K562 (cell line): ENCODE measurements around the gene PDZK1. TPM values are rescaled to one million over a fixed set of nuclear protein-coding genes. Genes with fewer than 3 reads are reported as not detected.
A peak's percentile ranks its signal among the peaks of the same experiment; 100 is the strongest.

Experiments used
- HMG20B ChIP-seq: fragments of 250-450 bp; sonication (Bioruptor Pico); IDR thresholded peaks from 2 replicates; pipeline ENCODE4 v1.5.0; 2021; ENCODE audit warnings: mild to moderate bottlenecking
- JUN ChIP-seq, 2 experiments: sonication (generic) in 1 of 2; formaldehyde crosslinking in 1 of 2; IDR thresholded peaks; 2 replicates each; pipeline versions ENCODE4 v1.6.1 to v1.8.0; 2012 to 2022; ENCODE audit warnings: borderline replicate concordance in 2 of 2, mild to moderate bottlenecking in 2 of 2, improper control_type of control experiment in 1 of 2, low read depth in 1 of 2, low read length in 1 of 2, missing genetic modification reagents in 1 of 2
- LCOR ChIP-seq: sonication (generic); formaldehyde crosslinking; IDR thresholded peaks from 2 replicates; pipeline ENCODE4 v1.8.0; 2022; ENCODE audit warnings: mild to moderate bottlenecking, missing genetic modification reagents
- NR2C1 ChIP-seq, 2 experiments: fragments of 450-650 bp; IDR thresholded peaks; 2 replicates each; pipeline ENCODE4 v1.6.1; 2017; ENCODE audit warnings: mild to moderate bottlenecking in 2 of 2, antibody characterized with exemption in 1 of 2, inconsistent platforms in 1 of 2, missing compliant biosample characterization in 1 of 2, missing genetic modification characterization in 1 of 2
- PCBP1 ChIP-seq: fragments of 200-400 bp; formaldehyde crosslinking; IDR thresholded peaks from 2 replicates; pipeline ENCODE4 v1.6.1; 2018; ENCODE audit warnings: mild to moderate bottlenecking, low read depth, low read length; ENCODE audit not compliant: poor library complexity, severe bottlenecking
- PHF8 ChIP-seq: fragments of 200-600 bp; sonication (generic); IDR thresholded peaks from 2 replicates; pipeline ENCODE4 v1.6.1; 2012; ENCODE audit warnings: mixed run types, mild to moderate bottlenecking, inconsistent platforms, low read length, moderate library complexity, borderline replicate concordance
- PTTG1 ChIP-seq: fragments of 450-650 bp; IDR thresholded peaks from 2 replicates; pipeline ENCODE4 v1.6.1; 2016; ENCODE audit warnings: low read depth, mild to moderate bottlenecking, missing genetic modification characterization, missing compliant biosample characterization
- RBM34 ChIP-seq: fragments of 200-400 bp; formaldehyde crosslinking; IDR thresholded peaks from 2 replicates; pipeline ENCODE4 v1.6.1; 2018; ENCODE audit warnings: low read length, borderline replicate concordance; ENCODE audit not compliant: insufficient read depth
- SMAD1 ChIP-seq: fragments of 150-350 bp; IDR thresholded peaks from 2 replicates; pipeline ENCODE4 v1.6.1; 2014; ENCODE audit warnings: low read length, low read depth; ENCODE audit not compliant: partially characterized antibody
- SMARCA4 ChIP-seq: fragments of 450-650 bp; IDR thresholded peaks from 2 replicates; pipeline ENCODE4 v1.6.1; 2016
- SMC3 ChIP-seq: conservative IDR thresholded peaks from 2 replicates; pipeline ENCODE4 v1.6.1; 2011; ENCODE audit warnings: low read depth, low read length, improper control_type of control experiment; ENCODE audit not compliant: insufficient read depth
- STAG1 ChIP-seq: sonication (generic); formaldehyde crosslinking; IDR thresholded peaks from 2 replicates; pipeline ENCODE4 v1.5.0; 2020; ENCODE audit warnings: missing genetic modification reagents, borderline replicate concordance
- ZFX ChIP-seq: sonication (generic); formaldehyde crosslinking; IDR thresholded peaks from 2 replicates; pipeline ENCODE4 v1.8.0; 2022; ENCODE audit warnings: mild to moderate bottlenecking, missing genetic modification reagents, moderate library complexity
- ZNF175 ChIP-seq: fragments of 200-800 bp; sonication (Bioruptor generic); IDR thresholded peaks from 2 replicates; pipeline ENCODE4 v1.6.1; 2016; ENCODE audit warnings: low read depth, mild to moderate bottlenecking, missing genetic modification characterization, missing compliant biosample characterization
- ZNF263 ChIP-seq: sonication (generic); formaldehyde crosslinking; IDR thresholded peaks from 2 replicates; pipeline ENCODE4 v1.8.0; 2022; ENCODE audit warnings: mild to moderate bottlenecking, missing genetic modification reagents, borderline replicate concordance
- ZNF644 ChIP-seq: fragments of 200-800 bp; sonication (Bioruptor generic); IDR thresholded peaks from 2 replicates; pipeline ENCODE4 v1.6.1; 2016; ENCODE audit warnings: low read depth, missing genetic modification characterization, missing compliant biosample characterization
- polyA plus RNA-seq, 8 experiments: library from polyadenylated mRNA; depleted of rRNA in 4 of 8; stranded (reverse) in 5 of 8; unstranded in 3 of 8; fragments of >200 nt; fragmentation: Nextera tagmentation in 2 of 8; fragmentation: Illumina TruSeq in 1 of 8; extraction: Ambion mirVana in 2 of 8; extraction: Trizol in 1 of 8; gene quantifications; 2 replicates each; pipeline versions ENCODE4 v1.2.1 to v1.2.3, GENCODE V29; 2011 to 2014; ENCODE audit warnings: inconsistent platforms in 1 of 8, missing spikeins in 1 of 8
- total RNA-seq, 7 experiments: library from RNA; depleted of rRNA in 6 of 7; stranded (reverse); fragments of >200 nt in 6 of 7; fragmentation: Illumina TruSeq in 2 of 7; extraction: Trizol in 2 of 7; gene quantifications; 2 replicates each; pipeline versions ENCODE4 v1.2.1 to v1.2.3, GENCODE V29; 2011 to 2021; ENCODE audit warnings: low replicate concordance in 1 of 7
- TF ChIP-seq, protein P1 (sequence below): conservative IDR thresholded peaks from 2 replicates; pipeline ENCODE4 v1.6.1; 2011; ENCODE audit warnings: low read depth, mild to moderate bottlenecking, low read length; ENCODE audit not compliant: control insufficient read depth
- TF ChIP-seq, protein P2 (sequence below): sonication (generic); formaldehyde crosslinking; IDR thresholded peaks from 2 replicates; pipeline ENCODE4 v1.8.0; 2022; ENCODE audit warnings: mild to moderate bottlenecking, missing genetic modification reagents
- TF ChIP-seq, protein P3 (sequence below): sonication (generic); formaldehyde crosslinking; IDR thresholded peaks from 2 replicates; pipeline ENCODE4 v1.8.1; 2022; ENCODE audit warnings: missing genetic modification reagents

Gene PDZK1
- total and polyA plus RNA-seq, 9 of the 15 experiments (the other 6 are each of a cell fraction or from before 2014, with no cell fraction given) = 0.04 to 0.22 (median 0.16) TPM; not detected in 2

DNA sequence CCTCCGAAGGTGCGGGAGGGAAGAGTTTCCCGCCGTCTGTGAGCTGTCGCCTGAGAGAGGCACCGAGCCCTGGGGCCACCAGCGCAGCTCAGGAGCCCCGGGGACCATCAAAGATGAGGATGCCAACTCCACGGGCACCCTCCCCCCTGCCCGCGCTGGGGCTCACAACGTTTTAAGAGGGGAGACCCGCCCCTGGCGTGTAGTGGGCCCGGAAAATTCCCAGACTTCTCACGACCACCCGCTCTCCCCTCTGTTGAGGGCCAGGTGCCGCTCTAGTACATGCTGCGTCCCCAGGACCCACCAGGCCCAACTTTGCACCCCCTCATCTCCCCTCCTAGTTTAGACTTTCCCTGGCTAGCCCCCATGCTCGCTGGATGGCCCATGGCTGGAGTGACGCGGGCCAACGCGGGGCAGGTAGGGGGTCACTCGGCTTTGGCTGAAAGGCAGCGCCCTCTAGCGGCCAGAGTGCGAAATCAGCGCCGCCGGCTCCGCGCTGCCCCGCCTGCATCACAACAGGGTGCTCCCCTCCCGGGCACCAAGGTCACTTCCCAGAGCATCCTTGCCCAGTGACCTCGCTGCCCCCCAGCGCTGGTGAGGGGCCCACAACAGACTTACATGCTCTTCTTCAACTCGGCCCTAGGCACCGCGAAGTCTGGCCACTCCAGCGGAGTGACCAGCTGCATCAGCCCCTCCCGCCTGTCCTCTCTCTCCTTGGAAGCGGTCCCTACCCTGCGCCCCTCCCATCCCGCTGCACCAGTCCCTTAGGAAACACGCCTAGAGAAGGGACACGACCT, 13.9 kb upstream of the PDZK1 start (continued):
- TF ChIP-seq ZNF263 (0 out of 2 replicates have a peak, but pooled peaks have one; percentile 46), JUN (IDR thresholded peaks at IDR 0.05; ENCODE audit: borderline replicate concordance, low read depth, low read length) (no peak), JUN (CRISPR knock-in tag; IDR thresholded peaks at IDR 0.05; ENCODE audit: borderline replicate concordance) (no peak), PTTG1 (no peak), PHF8 (no peak), STAG1 (peak; percentile 69; the same call in 1 of the 2 replicates), RBM34 (no peak), SMC3 (peak; percentile 78; the same call in 1 of the 2 replicates), ZNF644 (no peak), PCBP1 (peak; percentile 62), ZFX (CRISPR knock-in tag) (no peak), ZNF175 (no peak), SMARCA4 (no peak), HMG20B (CRISPR knock-in tag) (no peak), NR2C1 (IDR thresholded peaks at IDR 0.05) (no peak), NR2C1 (tag; IDR thresholded peaks at IDR 0.05) (no peak), SMAD1 (no peak), LCOR (CRISPR knock-in tag) (no peak)
- TF ChIP-seq, protein P1, sequence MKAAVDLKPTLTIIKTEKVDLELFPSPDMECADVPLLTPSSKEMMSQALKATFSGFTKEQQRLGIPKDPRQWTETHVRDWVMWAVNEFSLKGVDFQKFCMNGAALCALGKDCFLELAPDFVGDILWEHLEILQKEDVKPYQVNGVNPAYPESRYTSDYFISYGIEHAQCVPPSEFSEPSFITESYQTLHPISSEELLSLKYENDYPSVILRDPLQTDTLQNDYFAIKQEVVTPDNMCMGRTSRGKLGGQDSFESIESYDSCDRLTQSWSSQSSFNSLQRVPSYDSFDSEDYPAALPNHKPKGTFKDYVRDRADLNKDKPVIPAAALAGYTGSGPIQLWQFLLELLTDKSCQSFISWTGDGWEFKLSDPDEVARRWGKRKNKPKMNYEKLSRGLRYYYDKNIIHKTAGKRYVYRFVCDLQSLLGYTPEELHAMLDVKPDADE = no peak
- TF ChIP-seq, protein P2, sequence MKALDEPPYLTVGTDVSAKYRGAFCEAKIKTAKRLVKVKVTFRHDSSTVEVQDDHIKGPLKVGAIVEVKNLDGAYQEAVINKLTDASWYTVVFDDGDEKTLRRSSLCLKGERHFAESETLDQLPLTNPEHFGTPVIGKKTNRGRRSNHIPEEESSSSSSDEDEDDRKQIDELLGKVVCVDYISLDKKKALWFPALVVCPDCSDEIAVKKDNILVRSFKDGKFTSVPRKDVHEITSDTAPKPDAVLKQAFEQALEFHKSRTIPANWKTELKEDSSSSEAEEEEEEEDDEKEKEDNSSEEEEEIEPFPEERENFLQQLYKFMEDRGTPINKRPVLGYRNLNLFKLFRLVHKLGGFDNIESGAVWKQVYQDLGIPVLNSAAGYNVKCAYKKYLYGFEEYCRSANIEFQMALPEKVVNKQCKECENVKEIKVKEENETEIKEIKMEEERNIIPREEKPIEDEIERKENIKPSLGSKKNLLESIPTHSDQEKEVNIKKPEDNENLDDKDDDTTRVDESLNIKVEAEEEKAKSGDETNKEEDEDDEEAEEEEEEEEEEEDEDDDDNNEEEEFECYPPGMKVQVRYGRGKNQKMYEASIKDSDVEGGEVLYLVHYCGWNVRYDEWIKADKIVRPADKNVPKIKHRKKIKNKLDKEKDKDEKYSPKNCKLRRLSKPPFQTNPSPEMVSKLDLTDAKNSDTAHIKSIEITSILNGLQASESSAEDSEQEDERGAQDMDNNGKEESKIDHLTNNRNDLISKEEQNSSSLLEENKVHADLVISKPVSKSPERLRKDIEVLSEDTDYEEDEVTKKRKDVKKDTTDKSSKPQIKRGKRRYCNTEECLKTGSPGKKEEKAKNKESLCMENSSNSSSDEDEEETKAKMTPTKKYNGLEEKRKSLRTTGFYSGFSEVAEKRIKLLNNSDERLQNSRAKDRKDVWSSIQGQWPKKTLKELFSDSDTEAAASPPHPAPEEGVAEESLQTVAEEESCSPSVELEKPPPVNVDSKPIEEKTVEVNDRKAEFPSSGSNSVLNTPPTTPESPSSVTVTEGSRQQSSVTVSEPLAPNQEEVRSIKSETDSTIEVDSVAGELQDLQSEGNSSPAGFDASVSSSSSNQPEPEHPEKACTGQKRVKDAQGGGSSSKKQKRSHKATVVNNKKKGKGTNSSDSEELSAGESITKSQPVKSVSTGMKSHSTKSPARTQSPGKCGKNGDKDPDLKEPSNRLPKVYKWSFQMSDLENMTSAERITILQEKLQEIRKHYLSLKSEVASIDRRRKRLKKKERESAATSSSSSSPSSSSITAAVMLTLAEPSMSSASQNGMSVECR (CRISPR knock-in tag) = peak; percentile 53; the same call in 1 of the 2 replicates
- TF ChIP-seq, protein P3, sequence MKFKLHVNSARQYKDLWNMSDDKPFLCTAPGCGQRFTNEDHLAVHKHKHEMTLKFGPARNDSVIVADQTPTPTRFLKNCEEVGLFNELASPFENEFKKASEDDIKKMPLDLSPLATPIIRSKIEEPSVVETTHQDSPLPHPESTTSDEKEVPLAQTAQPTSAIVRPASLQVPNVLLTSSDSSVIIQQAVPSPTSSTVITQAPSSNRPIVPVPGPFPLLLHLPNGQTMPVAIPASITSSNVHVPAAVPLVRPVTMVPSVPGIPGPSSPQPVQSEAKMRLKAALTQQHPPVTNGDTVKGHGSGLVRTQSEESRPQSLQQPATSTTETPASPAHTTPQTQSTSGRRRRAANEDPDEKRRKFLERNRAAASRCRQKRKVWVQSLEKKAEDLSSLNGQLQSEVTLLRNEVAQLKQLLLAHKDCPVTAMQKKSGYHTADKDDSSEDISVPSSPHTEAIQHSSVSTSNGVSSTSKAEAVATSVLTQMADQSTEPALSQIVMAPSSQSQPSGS (CRISPR knock-in tag) = no peak
